ENCODE data around the gene MARCHF6.

DNA sequence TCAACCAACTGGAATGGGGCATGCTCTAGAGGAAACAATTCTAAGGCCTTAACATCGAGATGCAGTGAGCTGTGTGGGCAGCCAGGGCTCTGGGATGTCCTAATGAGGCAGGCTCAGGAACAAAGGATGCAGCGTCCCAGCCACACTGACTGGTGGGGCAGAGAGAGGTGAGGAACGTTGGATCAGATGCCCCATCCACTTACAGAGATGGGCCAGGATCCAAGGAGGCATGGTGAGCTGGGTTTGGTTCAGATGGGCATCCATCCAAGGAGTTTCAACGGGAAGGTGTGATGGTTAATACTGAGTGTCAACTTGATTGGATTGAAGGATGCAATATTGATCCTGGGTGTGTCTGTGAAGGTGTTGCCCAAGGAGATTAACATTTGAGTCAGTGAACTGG is 15.5 kb upstream of the MARCHF6 start:
- TF ChIP-seq, protein P1, sequence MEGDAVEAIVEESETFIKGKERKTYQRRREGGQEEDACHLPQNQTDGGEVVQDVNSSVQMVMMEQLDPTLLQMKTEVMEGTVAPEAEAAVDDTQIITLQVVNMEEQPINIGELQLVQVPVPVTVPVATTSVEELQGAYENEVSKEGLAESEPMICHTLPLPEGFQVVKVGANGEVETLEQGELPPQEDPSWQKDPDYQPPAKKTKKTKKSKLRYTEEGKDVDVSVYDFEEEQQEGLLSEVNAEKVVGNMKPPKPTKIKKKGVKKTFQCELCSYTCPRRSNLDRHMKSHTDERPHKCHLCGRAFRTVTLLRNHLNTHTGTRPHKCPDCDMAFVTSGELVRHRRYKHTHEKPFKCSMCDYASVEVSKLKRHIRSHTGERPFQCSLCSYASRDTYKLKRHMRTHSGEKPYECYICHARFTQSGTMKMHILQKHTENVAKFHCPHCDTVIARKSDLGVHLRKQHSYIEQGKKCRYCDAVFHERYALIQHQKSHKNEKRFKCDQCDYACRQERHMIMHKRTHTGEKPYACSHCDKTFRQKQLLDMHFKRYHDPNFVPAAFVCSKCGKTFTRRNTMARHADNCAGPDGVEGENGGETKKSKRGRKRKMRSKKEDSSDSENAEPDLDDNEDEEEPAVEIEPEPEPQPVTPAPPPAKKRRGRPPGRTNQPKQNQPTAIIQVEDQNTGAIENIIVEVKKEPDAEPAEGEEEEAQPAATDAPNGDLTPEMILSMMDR (IDR thresholded peaks at IDR 0.05; ENCODE audit: low read depth, low read length), result no peak
- no peak for TF ChIP-seq POLR2A (IDR thresholded peaks at IDR 0.05; ENCODE audit: extremely low read depth, insufficient read length)
- TF ChIP-seq, protein P2, sequence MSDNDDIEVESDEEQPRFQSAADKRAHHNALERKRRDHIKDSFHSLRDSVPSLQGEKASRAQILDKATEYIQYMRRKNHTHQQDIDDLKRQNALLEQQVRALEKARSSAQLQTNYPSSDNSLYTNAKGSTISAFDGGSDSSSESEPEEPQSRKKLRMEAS (IDR thresholded peaks at IDR 0.05; ENCODE audit: low read depth, low read length), result no peak

Data from NB4 (cell line).